COLO668 (cell line): Measurements from ENCODE around the gene SATB2.
A peak's percentile ranks its signal among the peaks of the same experiment; 100 is the strongest.

ENCODE experiments used
- DNase-seq: peaks from one replicate; lab custom pipeline; 2025; ENCODE audit not compliant: unreplicated experiment; lab: John Stamatoyannopoulos, UW

Gene SATB2

GRCh38 chr2:199457147-199458008 is at the start of gene SATB2:
Gene SATB2 (minus strand): TSS chr2:199457939. CDS start chr2:199456037, 1,902 bp downstream.
- DNase-seq = peak; percentile 72

- no peak for DNase-seq
Observed at GRCh38 chr2:199505755-199506403, 48.1 kb upstream of the SATB2 start.

- DNase-seq = no peak
Observed at GRCh38 chr2:199503148-199503547, 45.4 kb upstream of the SATB2 start.

GRCh38 chr2:199499005-199499404 is 41.3 kb upstream of the SATB2 start:
- no peak for DNase-seq

GRCh38 chr2:199495147-199495546 is 37.4 kb upstream of the SATB2 start:
- DNase-seq = no peak

- DNase-seq = no peak
Observed at GRCh38 chr2:199490049-199490448, 32.3 kb upstream of the SATB2 start.

GRCh38 chr2:199488772-199489400 is 31.1 kb upstream of the SATB2 start:
- peak; percentile 40 for DNase-seq

GRCh38 chr2:199485732-199486335 is 28.1 kb upstream of the SATB2 start:
- DNase-seq = peak; percentile 61

GRCh38 chr2:199484927-199485326 is 27.2 kb upstream of the SATB2 start:
- DNase-seq = peak; percentile 5

GRCh38 chr2:199480966-199481365 is 23.2 kb upstream of the SATB2 start:
- no peak for DNase-seq

- DNase-seq = no peak
Observed at GRCh38 chr2:199477277-199477834, 19.6 kb upstream of the SATB2 start.

- peak; percentile 86 for DNase-seq
Observed at GRCh38 chr2:199471443-199472057, 13.8 kb upstream of the SATB2 start.

- DNase-seq = peak; percentile 26
Observed at GRCh38 chr2:199470672-199471442, 13.1 kb upstream of the SATB2 start.

GRCh38 chr2:199470361-199470671 is 12.6 kb upstream of the SATB2 start:
- no peak for DNase-seq

- no peak for DNase-seq
Observed at GRCh38 chr2:199469514-199470360, 12.0 kb upstream of the SATB2 start.

- DNase-seq = no peak
Observed at GRCh38 chr2:199468561-199469513, 11.1 kb upstream of the SATB2 start.

GRCh38 chr2:199467066-199467822 is 9.5 kb upstream of the SATB2 start:
- no peak for DNase-seq
